Astrocyte of the cerebellum (primary cell): ENCODE data around the gene ORC1.

Source experiments
- DNase-seq: peaks from one replicate; pipeline ENCODE4 v3.0.0-alpha.2; 2011; ENCODE audit warnings: low read depth
- H3K4me3 ChIP-seq: 2 replicates; pipeline ENCODE4 v1.5.1; 2011; ENCODE audit warnings: mild to moderate bottlenecking, low read depth, low read length, moderate library complexity
- CTCF ChIP-seq: IDR thresholded peaks from 2 replicates; pipeline ENCODE4 v1.5.1; 2012; ENCODE audit warnings: low read length, low read depth, moderate library complexity, mild to moderate bottlenecking; ENCODE audit errors: missing control alignments
- in situ Hi-C: cut with HindIII; loops from 2 replicates; pipeline ENCODE4 v1.10.0; 2017; ENCODE audit warnings: low sequenced_read_pairs

ORC1 gene

GRCh38 chr1:52367272-52367671 lies 37.0 kb downstream of the ORC1 start:
- in situ Hi-C loops = no loop called here
- DNase-seq = no peak
- no peak for TF ChIP-seq CTCF
- no peak overlapping the region for H3K4me3 ChIP-seq

GRCh38 chr1:52366517-52366827 lies 37.8 kb downstream of the ORC1 start:
- DNase-seq = no peak
- no peak for TF ChIP-seq CTCF
- in situ Hi-C loops = no loop called here
- peak overlapping the region; percentile 97 for H3K4me3 ChIP-seq

GRCh38 chr1:52365746-52366516 lies 38.3 kb downstream of the ORC1 start, which contains the start of gene CC2D1B:
TSS of gene CC2D1B (minus strand) at chr1:52366205. CDS start at chr1:52364620, 1,585 bp downstream.
- TF ChIP-seq CTCF = peak; percentile 9
- in situ Hi-C loops = no loop called here
- H3K4me3 ChIP-seq = peak within 1 kb of the TSS; percentile 97
- DNase-seq = peak; percentile 93

GRCh38 chr1:52365071-52365745 lies 39.0 kb downstream of the ORC1 start:
- no peak for TF ChIP-seq CTCF
- peak; percentile 31 for DNase-seq
- H3K4me3 ChIP-seq = peak overlapping the region; percentile 97
- in situ Hi-C loops = no loop called here

- DNase-seq = no peak
- in situ Hi-C loops = no loop called here
- TF ChIP-seq CTCF = no peak
- peak overlapping the region; percentile 97 for H3K4me3 ChIP-seq
Observed at GRCh38 chr1:52364235-52364839, 39.9 kb downstream of the ORC1 start.

GRCh38 chr1:52360595-52360968 lies 43.6 kb downstream of the ORC1 start:
- DNase-seq = no peak
- TF ChIP-seq CTCF = no peak
- no peak overlapping the region for H3K4me3 ChIP-seq
- in situ Hi-C loops = no loop called here
